ENCODE data around the gene FXYD5.
"Not testable (repeated sequence)": the region's sequence is repeated elsewhere in the genome, so short reads cannot be mapped to it uniquely, and the experiment has no call there.

FXYD5 gene

DNA sequence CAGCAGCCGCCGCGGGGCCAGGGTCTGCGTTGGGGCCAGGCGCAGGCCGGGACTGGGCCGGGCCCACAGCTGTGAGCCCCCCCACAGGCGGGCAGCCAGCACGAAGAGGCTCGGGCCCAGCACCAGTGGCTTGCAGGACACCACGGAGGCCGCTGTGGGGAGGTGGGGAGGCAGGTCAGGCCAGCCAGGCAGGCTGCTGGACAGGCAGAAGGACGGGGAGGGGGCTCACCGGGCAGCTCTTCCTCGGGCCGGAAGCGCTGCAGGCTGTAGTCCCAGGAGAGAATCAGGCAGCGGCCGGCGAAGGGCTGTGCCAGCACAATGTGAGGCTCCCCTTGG is 27.9 kb upstream of the FXYD5 start:
- no peak for DNase-seq (ENCODE audit: low read depth in 1 of 2, low spot score in 1 of 2)
- TF ChIP-seq GABPA (IDR thresholded peaks at IDR 0.05; ENCODE audit: low read depth) (no peak), POLR2AphosphoS5 (IDR thresholded peaks at IDR 0.05; ENCODE audit: low read depth) (no peak), SPI1 (IDR thresholded peaks at IDR 0.05; ENCODE audit: borderline replicate concordance, low read depth) (no peak)
- TF ChIP-seq, protein P1, sequence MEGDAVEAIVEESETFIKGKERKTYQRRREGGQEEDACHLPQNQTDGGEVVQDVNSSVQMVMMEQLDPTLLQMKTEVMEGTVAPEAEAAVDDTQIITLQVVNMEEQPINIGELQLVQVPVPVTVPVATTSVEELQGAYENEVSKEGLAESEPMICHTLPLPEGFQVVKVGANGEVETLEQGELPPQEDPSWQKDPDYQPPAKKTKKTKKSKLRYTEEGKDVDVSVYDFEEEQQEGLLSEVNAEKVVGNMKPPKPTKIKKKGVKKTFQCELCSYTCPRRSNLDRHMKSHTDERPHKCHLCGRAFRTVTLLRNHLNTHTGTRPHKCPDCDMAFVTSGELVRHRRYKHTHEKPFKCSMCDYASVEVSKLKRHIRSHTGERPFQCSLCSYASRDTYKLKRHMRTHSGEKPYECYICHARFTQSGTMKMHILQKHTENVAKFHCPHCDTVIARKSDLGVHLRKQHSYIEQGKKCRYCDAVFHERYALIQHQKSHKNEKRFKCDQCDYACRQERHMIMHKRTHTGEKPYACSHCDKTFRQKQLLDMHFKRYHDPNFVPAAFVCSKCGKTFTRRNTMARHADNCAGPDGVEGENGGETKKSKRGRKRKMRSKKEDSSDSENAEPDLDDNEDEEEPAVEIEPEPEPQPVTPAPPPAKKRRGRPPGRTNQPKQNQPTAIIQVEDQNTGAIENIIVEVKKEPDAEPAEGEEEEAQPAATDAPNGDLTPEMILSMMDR (IDR thresholded peaks at IDR 0.05; ENCODE audit: insufficient read depth, low read length) = no peak
- TF ChIP-seq, protein P2, sequence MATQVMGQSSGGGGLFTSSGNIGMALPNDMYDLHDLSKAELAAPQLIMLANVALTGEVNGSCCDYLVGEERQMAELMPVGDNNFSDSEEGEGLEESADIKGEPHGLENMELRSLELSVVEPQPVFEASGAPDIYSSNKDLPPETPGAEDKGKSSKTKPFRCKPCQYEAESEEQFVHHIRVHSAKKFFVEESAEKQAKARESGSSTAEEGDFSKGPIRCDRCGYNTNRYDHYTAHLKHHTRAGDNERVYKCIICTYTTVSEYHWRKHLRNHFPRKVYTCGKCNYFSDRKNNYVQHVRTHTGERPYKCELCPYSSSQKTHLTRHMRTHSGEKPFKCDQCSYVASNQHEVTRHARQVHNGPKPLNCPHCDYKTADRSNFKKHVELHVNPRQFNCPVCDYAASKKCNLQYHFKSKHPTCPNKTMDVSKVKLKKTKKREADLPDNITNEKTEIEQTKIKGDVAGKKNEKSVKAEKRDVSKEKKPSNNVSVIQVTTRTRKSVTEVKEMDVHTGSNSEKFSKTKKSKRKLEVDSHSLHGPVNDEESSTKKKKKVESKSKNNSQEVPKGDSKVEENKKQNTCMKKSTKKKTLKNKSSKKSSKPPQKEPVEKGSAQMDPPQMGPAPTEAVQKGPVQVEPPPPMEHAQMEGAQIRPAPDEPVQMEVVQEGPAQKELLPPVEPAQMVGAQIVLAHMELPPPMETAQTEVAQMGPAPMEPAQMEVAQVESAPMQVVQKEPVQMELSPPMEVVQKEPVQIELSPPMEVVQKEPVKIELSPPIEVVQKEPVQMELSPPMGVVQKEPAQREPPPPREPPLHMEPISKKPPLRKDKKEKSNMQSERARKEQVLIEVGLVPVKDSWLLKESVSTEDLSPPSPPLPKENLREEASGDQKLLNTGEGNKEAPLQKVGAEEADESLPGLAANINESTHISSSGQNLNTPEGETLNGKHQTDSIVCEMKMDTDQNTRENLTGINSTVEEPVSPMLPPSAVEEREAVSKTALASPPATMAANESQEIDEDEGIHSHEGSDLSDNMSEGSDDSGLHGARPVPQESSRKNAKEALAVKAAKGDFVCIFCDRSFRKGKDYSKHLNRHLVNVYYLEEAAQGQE (IDR thresholded peaks at IDR 0.05; ENCODE audit: insufficient replicate concordance, low read depth) = no peak
- Histone ChIP-seq H3K27me3 (ENCODE audit: insufficient read depth, poor library complexity, severe bottlenecking) (no peaks in the 10 kb centered on the region), H3K4me3 (replicated peaks; ENCODE audit: insufficient read depth, low read length) (no peak overlapping the region), H3K27ac (replicated peaks) (no peak overlapping the region)

DNA sequence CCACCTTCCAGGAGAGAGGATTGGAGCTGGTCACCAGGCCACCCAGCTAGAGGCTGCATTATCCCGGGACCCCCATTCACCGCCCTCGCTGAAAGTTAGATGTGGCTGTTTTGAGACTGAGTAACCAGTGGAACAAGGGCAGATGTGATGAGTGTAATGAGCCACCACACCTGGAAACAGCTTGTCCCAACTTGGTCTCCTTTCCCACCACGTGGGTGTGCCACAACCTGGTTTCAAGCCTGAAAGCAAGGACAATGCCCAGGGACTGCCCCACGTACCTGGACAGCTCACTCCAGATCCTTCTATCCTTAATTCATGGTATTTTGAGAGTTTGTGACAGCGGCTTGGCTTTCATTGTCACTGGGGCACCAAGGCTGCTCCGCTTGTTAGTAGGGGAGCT is 26.7 kb upstream of the FXYD5 start:
- TF ChIP-seq POLR2AphosphoS5 (IDR thresholded peaks at IDR 0.05; ENCODE audit: low read depth) (no peak), SPI1 (IDR thresholded peaks at IDR 0.05; ENCODE audit: borderline replicate concordance, low read depth) (no peak), GABPA (IDR thresholded peaks at IDR 0.05; ENCODE audit: low read depth) (no peak)
- TF ChIP-seq, protein P1 (IDR thresholded peaks at IDR 0.05; ENCODE audit: insufficient read depth, low read length) = no peak
- TF ChIP-seq, protein P2 (IDR thresholded peaks at IDR 0.05; ENCODE audit: insufficient replicate concordance, low read depth) = no peak
- H3K27me3 ChIP-seq (ENCODE audit: insufficient read depth, poor library complexity, severe bottlenecking) = no peaks in the 10 kb centered on the region
- no peak overlapping the region for H3K27ac ChIP-seq (replicated peaks)

DNA sequence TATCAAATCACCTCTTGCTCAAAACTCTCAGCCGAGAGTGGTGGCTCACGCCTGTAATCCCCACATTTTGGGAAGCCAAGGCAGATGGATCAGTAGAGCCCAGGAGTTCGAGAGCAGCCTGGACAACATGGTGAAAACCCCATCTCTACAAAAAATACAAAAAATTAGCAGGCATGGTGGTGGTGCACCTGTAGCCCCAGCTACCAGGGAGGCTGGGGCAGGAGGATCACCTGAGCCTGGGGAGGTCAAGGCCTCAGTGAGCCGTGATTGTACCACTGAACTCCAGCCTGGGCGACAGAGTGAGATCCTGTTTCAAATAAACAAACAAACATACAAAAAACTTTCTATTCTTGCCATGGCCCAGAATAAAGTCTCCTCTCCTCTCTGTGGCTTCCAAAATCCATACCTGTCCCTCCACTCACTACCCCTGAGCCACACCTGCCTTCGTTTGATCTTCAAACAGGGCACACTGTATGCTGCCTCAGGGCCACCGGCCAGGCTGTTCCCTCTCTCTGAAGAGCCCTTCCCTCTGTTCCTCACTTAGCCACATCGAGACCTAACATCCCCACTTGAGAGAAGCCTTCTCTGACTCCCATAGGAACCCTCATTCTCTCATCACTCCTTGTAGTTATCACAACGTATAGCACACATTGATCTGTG is 26.0 kb upstream of the FXYD5 start:
- no peak for DNase-seq (ENCODE audit: low read depth in 1 of 2, low spot score in 1 of 2)
- no peak overlapping the region for H3K27ac ChIP-seq (replicated peaks)
- H3K4me3 ChIP-seq (replicated peaks; ENCODE audit: insufficient read depth, low read length) = no peak overlapping the region
- TF ChIP-seq GABPA (IDR thresholded peaks at IDR 0.05; ENCODE audit: low read depth) = no peak
- no peak for TF ChIP-seq SPI1 (IDR thresholded peaks at IDR 0.05; ENCODE audit: borderline replicate concordance, low read depth)
- no peak for TF ChIP-seq POLR2AphosphoS5 (IDR thresholded peaks at IDR 0.05; ENCODE audit: low read depth)
- TF ChIP-seq, protein P1 (IDR thresholded peaks at IDR 0.05; ENCODE audit: insufficient read depth, low read length) = no peak
- TF ChIP-seq, protein P2 (IDR thresholded peaks at IDR 0.05; ENCODE audit: insufficient replicate concordance, low read depth) = no peak
- H3K27me3 ChIP-seq (ENCODE audit: insufficient read depth, poor library complexity, severe bottlenecking) = no peaks in the 10 kb centered on the region

More for the DNA sequence above, 26.7 kb upstream of the FXYD5 start:
- DNase-seq (ENCODE audit: low read depth in 1 of 2, low spot score in 1 of 2) = no peak
- no peak overlapping the region for H3K4me3 ChIP-seq (replicated peaks; ENCODE audit: insufficient read depth, low read length)

DNA sequence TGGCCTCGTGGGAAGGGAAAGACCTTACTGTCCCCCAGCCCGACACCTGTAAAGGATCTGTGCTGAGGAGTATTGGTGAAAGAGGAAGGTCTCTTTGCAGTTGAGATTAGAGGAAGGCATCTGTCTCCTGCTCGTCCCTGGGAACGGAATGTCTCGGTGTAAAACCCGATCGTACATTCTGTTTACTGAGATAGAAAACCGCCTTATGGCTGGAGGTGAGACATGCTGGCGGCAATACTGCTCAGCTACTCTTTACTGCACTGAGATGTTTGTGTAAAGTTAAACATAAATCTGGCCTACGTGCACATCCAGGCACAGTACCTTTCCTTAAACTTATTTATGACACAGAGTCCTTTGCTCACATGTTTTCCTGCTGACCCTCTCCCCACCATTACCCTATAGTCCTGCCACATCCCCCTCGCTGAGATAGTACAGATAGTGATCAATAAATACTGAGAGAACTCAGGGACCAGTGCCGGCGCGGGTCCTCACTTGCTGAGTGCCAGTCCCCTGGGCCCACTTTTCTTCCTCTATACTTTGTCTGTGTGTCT is 24.7 kb upstream of the FXYD5 start:
- not testable (repeated sequence) for H3K4me3 ChIP-seq (replicated peaks; ENCODE audit: insufficient read depth, low read length); DNase-seq (ENCODE audit: low read depth in 1 of 2, low spot score in 1 of 2); H3K27me3 ChIP-seq (ENCODE audit: insufficient read depth, poor library complexity, severe bottlenecking); H3K27ac ChIP-seq (replicated peaks)
